NCI-H748 (cell line): ENCODE data around the gene MDFIC2.

Experiments used
- DNase-seq: peaks from one replicate; lab custom pipeline; 2025; ENCODE audit not compliant: unreplicated experiment; lab: John Stamatoyannopoulos, UW

The MDFIC2 gene

DNA sequence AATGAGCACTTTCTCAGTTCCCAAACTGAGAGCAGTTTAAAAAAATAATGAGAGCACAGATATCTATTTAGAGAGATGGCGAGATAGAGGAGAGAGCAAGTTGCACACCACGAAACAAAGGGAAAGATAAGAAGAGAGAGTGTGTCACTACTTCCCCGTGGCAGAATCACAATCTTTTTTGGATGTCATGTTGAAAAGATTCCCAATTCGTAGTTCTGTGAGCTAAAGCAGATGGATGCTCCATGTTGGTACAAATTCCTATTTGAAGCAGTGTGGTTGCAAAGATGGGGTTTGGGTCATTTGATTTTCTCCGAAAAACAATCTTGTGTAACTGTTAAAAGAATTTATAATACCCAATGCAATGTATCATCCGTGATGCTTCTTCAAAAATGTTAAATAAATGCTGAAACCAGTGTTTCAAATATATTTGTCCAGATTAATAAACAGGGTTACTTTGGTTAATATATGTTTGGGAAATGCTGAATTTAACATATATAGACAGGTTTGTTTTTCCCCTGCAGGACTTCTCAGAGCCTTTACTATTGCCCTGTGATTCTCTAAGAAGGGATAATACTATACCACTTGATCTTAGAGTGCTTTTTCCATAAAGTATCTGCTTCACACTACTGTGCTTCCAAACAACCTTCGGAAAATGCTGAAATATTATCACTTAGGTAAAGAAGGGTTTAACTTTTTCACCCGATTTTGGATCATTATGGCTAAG, 128.5 kb downstream of the MDFIC2 start:
- no peak for DNase-seq

DNA sequence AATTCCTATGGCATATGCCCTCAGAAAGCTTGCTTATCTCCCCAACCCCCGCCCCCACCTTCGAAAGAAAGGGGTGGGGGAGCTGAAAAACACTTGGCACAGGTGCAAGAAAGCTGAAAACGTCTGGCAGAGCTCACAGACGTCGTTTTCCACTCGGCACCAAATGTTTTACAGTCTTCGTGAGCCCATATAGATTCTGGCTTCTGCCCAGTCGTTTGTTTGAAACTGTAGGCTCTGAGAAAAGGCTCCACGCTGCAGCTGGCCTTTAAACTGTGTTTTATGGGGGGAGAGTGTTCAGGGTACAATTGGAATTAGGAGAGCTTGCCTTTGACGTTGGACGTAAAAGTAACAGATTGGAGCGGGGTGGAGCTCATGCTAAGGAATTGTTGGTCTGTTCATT, 130.3 kb downstream of the MDFIC2 start:
- no peak for DNase-seq

DNA sequence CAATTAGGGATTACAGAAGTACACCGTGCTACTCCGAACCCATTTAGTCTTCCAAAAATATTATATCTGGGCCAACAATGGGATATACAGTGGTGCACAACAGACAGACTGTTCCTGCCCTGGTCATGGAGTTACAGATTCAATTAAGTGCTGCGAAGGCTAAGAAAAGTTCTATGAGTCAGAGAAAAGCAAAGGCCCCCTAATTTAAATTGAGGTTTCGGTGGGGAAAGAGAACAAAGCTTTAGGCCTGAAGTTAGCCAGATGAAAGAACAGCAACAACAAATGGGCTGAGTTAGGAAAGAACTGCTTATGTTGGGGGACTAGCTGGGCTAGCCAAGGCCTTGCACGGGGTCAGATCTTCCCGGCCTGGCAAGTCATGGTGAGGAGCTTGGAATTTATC, 131.8 kb downstream of the MDFIC2 start:
- no peak for DNase-seq

DNA sequence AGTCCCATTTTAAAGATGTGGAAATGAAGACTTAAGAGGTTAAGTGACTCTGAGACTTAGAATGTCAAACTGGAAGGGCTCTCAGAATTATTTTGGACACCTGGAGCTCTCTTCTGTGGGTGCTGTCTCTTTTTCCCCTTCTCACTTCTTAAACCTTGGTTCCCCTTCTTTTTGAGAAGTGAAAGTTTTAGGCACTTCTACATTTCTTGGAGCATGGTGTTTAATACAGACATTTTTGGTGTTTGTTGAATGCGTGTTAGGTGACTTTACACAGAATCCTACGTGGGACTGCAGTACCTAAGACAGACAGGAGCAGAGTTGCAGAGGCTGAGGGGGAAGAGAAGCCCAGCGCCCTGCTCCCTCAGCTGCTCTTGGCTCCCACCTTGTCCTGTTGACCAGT, 133.3 kb downstream of the MDFIC2 start:
- no peak for DNase-seq

DNA sequence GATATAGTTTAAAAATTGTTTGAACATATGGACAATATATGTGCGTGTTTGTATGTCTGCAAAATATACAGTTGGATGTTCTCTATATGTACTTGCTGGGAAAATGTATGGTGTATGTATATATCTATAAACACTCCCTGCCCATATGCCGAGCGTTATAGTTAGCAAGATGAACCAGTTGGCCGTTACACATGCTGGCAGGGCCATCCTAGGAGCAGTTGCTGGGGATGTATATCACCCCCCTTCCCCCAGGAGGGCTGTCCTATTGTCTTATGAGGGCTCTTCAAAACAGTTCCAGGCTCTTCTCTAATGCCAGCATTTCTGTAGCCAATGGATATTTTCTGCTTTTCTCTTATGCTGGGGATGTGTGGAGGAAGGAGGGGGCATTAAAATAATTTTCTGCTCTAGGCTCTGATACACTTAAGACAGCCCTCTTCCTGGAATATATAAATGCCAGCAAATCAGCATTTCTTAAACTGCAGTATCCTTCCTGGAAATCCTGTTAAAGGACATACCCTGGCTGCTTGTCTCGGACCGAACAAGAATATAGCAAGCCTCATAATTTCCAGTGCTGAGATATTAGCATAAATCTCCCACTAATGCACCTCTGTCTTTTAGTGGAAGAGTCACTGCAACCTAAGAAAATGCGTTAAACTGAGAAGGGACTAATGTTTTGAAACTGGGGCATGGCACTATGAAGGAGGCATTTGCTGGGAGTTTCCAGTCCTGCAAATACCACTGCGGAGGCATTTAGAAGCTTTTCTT, 134.4 kb downstream of the MDFIC2 start:
- DNase-seq, result no peak

DNA sequence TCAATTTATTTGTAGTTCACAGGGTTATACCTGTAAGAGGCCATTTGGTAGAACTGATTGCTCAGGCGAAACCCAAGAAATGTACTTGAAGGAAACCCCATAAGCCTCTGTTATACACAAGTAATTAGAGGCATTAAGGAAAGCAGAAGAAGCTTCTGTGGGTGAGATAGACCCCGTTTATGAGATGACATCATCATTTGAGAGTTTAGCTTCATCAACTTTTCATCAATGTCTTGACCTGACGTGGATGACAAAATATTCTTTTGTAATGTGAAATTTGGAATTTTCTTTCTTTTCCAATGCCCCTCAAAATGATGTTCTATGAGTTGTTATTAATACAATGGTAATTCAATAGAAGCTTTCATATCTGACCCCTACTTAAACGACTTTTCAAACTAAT, 136.2 kb downstream of the MDFIC2 start:
- DNase-seq, result no peak

DNA sequence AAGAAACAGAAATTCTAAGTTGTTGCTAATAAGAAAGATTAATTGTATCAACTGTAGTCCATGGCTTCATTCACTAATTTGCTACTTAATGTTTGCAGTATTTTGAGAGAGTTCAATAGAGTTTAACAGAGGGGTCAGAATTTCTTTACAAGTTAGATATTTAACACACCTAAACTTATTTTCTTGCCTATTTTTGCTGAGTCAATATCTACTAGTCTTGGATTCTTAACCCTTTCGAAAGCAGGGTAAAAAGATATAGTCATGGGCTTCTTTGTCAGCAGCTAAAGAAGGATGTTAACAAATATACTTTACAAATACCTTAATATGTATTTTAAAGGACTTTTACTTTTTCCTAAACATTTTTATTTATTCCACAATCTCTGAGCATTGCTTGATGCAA, 155.6 kb downstream of the MDFIC2 start:
- DNase-seq, result no peak

DNA sequence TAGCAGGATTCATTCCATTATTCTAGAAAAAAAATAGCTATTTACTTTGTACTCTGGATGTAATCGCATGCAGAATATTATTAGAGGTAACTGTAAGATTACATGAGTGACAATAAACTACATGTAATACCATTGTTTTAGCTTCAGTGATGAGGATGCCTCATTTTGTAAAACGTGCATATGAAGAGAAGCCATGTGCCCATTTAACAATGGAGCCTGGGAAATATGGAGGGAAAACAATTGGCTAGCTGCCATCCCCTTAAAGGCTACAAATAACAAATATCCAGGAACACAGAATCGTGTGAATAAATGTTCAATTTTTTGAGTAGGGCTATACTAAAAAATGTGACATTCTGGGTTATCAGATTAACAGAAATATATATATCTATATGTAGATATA, 161.8 kb downstream of the MDFIC2 start:
- DNase-seq, result no peak

DNA sequence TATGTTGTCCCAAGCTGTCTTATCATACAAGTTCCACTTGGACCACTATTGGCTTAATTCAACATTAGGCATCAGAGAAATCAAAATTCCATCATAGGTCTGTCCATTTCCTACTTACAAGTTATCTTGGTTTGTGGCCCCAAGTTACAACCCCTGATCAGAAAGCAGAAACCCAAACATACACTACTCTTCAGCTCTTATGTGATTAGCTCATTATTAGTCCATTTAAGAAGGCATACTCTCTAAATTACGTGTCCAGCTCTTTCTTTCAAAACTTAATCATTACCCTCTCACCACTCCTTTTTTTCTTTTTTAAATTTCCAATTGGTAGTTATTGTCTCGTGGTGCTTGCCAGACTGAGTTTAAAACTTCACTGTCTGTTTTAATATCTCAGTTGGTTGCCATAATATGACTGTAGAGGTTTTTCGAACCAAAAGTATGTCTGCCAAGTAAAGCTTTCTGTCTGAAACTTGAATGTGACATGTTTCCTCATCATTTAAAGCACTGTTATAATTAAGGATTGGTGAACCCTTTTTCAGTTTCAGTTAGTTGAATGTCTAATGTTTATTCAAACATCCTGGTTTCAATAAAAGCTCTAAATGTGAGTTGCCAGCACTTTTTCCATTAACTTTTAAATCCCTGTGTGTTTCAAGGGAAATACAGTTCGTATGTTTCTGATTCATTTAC, 162.6 kb downstream of the MDFIC2 start:
- DNase-seq, result no peak
